Right ventricle myocardium superior (tissue), 1 donor: ENCODE measurements around the gene BPHL. TPM values are rescaled to one million over a fixed set of nuclear protein-coding genes. Genes with fewer than 3 reads are reported as not detected.
"Not testable (repeated sequence)": the region's sequence is repeated elsewhere in the genome, so short reads cannot be mapped to it uniquely, and the experiment has no call there.

ENCODE experiments used
- ATAC-seq: fragments of 200-7000 bp; cut with Tn5 transposase; one replicate; pipeline ENCODE4 v1.9.1; 2020; ENCODE audit warnings: mild to moderate bottlenecking; ENCODE audit not compliant: poor library complexity
- DNase-seq: peaks from one replicate; pipeline ENCODE4 v3.0.0-alpha.2; 2020
- intact Hi-C: fragments of 100-400 bp; cut with DNase I; formaldehyde crosslinking; loops from one replicate; pipeline ENCODE4 v1.11.2; 2022
- total RNA-seq: library from RNA; stranded (reverse); fragmentation: NEBNext Ultra II Directional; extraction: Animal tissue kit (Norgen Biotek cat#: 25700); gene quantifications from one replicate; pipeline ENCODE4 v1.2.1, GENCODE V29; 2021
- donor health status: DM: no; HTN: yes; CAD: no; lungs with severe emphysema.

Gene BPHL
- total RNA-seq, 1 donor from 2014 or later, result 22.2 TPM

GRCh38 chr6:3144571-3144970 is 26.1 kb downstream of the BPHL start:
- DNase-seq (no peak), ATAC-seq (no peak)
- intact Hi-C loops, result no loop called here

GRCh38 chr6:3147914-3148757 is 29.6 kb downstream of the BPHL start:
- DNase-seq, result no peak
- ATAC-seq, result no peak

GRCh38 chr6:3151691-3152090 is 33.2 kb downstream of the BPHL start:
- ATAC-seq, result no peak
- intact Hi-C loops, result no loop called here

More at GRCh38 chr6:3147914-3148757, 29.6 kb downstream of the BPHL start:
- intact Hi-C loops, result no loop called here

GRCh38 chr6:3152689-3153088 is 34.2 kb downstream of the BPHL start:
- DNase-seq (no peak), ATAC-seq (no peak)
- intact Hi-C loops, result no loop called here

More at GRCh38 chr6:3151691-3152090, 33.2 kb downstream of the BPHL start:
- no peak for DNase-seq

- ATAC-seq, DNase-seq: not testable (repeated sequence)
- intact Hi-C loops, result loop anchor here (5.0 kb wide), 1 partner anchor 97 kb away; no protein-coding TSS in a partner anchor
Measured at GRCh38 chr6:3155416-3155815, 36.9 kb downstream of the BPHL start.

- intact Hi-C loops, result loop anchor here (5.0 kb wide), 1 partner anchor 96 kb away; no protein-coding TSS in a partner anchor
- not testable (repeated sequence) for ATAC-seq, DNase-seq
Measured at GRCh38 chr6:3156184-3157130, 37.9 kb downstream of the BPHL start.

GRCh38 chr6:3157131-3157933 is 38.8 kb downstream of the BPHL start, which contains the start of gene TUBB2A:
Gene TUBB2A (minus strand): TSS chr6:3157544. CDS start chr6:3157463, 81 bp downstream.
- ATAC-seq (peak; percentile 92), DNase-seq (peak; percentile 92)
- intact Hi-C loops, result loop anchor here (5.0 kb wide), 1 partner anchor 95 kb away; no protein-coding TSS in a partner anchor

GRCh38 chr6:3159805-3160781 is 41.6 kb downstream of the BPHL start:
- ATAC-seq, result no peak
- no peak for DNase-seq
- intact Hi-C loops, result loop anchor here (5.0 kb wide), 1 partner anchor 92 kb away; no protein-coding TSS in a partner anchor

GRCh38 chr6:3162067-3162497 is 43.6 kb downstream of the BPHL start:
- DNase-seq (no peak), ATAC-seq (no peak)
- intact Hi-C loops, result no loop called here

- intact Hi-C loops, result no loop called here
- DNase-seq, result peak; percentile 82
- peak; percentile 89 for ATAC-seq
Measured at GRCh38 chr6:3162565-3163247, 44.2 kb downstream of the BPHL start.

GRCh38 chr6:3163248-3163594 is 44.7 kb downstream of the BPHL start:
- DNase-seq (peak; percentile 73), ATAC-seq (peak; percentile 4)
- intact Hi-C loops, result no loop called here

GRCh38 chr6:3164388-3164787 is 45.9 kb downstream of the BPHL start:
- DNase-seq (no peak), ATAC-seq (no peak)
- intact Hi-C loops, result no loop called here

GRCh38 chr6:3165631-3166534 is 47.4 kb downstream of the BPHL start:
- no peak for DNase-seq
- ATAC-seq, result no peak
- intact Hi-C loops, result no loop called here

GRCh38 chr6:3166535-3167225 is 48.2 kb downstream of the BPHL start:
- DNase-seq, ATAC-seq, intact Hi-C loops: not testable (repeated sequence)

- DNase-seq, intact Hi-C loops, ATAC-seq: not testable (repeated sequence)
Measured at GRCh38 chr6:3168046-3168445, 49.5 kb downstream of the BPHL start.
